H9 (cell line): ENCODE results near the gene DNAH12. TPM values are rescaled to one million over a fixed set of nuclear protein-coding genes. Genes with fewer than 3 reads are reported as not detected.

Experiments
- DNase-seq: peaks from one replicate; pipeline ENCODE4 v3.0.0-alpha.2; 2017
- H2AFZ ChIP-seq: one replicate; pipeline ENCODE4 v1.6.1; 2013; ENCODE audit warnings: mild to moderate bottlenecking, low read length, control low read depth, moderate library complexity
- H2AK5ac ChIP-seq: 2 replicates; pipeline ENCODE4 v1.6.1; 2013; ENCODE audit warnings: low read length, control low read depth, mixed read lengths; ENCODE audit not compliant: insufficient read length
- H2BK120ac ChIP-seq: one replicate; pipeline ENCODE4 v1.6.1; 2013; ENCODE audit warnings: low read depth, mild to moderate bottlenecking, low read length, control low read depth, inconsistent platforms; ENCODE audit not compliant: poor library complexity, severe bottlenecking
- H2BK12ac ChIP-seq: 2 replicates; pipeline ENCODE4 v1.6.1; 2013; ENCODE audit warnings: low read length, control low read depth, mixed read lengths, low read depth; ENCODE audit not compliant: insufficient read length
- H2BK15ac ChIP-seq: 2 replicates; pipeline ENCODE4 v1.6.1; 2013; ENCODE audit warnings: low read depth, low read length, control low read depth
- H2BK20ac ChIP-seq: one replicate; pipeline ENCODE4 v1.6.1; 2013; ENCODE audit warnings: low read depth, mild to moderate bottlenecking, low read length, control low read depth, inconsistent platforms; ENCODE audit not compliant: poor library complexity, severe bottlenecking
- H2BK5ac ChIP-seq: 2 replicates; pipeline ENCODE4 v1.6.1; 2013; ENCODE audit warnings: low read length, control low read depth, mixed read lengths; ENCODE audit not compliant: insufficient read length
- H3K14ac ChIP-seq: 2 replicates; pipeline ENCODE4 v1.6.1; 2013; ENCODE audit warnings: low read length, control low read depth; ENCODE audit not compliant: insufficient read depth
- H3K18ac ChIP-seq: 2 replicates; pipeline ENCODE4 v1.6.1; 2013; ENCODE audit warnings: low read depth, mild to moderate bottlenecking, mixed read lengths, low read length, control low read depth; ENCODE audit not compliant: insufficient read length
- H3K23ac ChIP-seq: 2 replicates; pipeline ENCODE4 v1.6.1; 2013; ENCODE audit warnings: low read length, control low read depth, mixed read lengths, low read depth; ENCODE audit not compliant: insufficient read length
- H3K23me2 ChIP-seq: 2 replicates; pipeline ENCODE4 v1.6.1; 2013; ENCODE audit warnings: low read depth, mild to moderate bottlenecking, mixed read lengths, low read length, control low read depth; ENCODE audit not compliant: insufficient read length, poor library complexity, severe bottlenecking
- H3K27ac ChIP-seq: 2 replicates; pipeline ENCODE4 v1.5.1; 2013; ENCODE audit warnings: low read length, control low read depth, mixed read lengths, low read depth; ENCODE audit not compliant: insufficient read length
- H3K27me3 ChIP-seq: 2 replicates; pipeline ENCODE4 v1.6.1; 2013; ENCODE audit warnings: low read length, control low read depth, inconsistent platforms; ENCODE audit not compliant: insufficient read depth
- H3K4ac ChIP-seq: 2 replicates; pipeline ENCODE4 v1.6.1; 2013; ENCODE audit warnings: low read depth, mild to moderate bottlenecking, control low read depth, inconsistent platforms, low read length, moderate library complexity
- H3K4me1 ChIP-seq: 2 replicates; pipeline ENCODE4 v1.6.1; 2013; ENCODE audit warnings: low read length, control low read depth, inconsistent platforms; ENCODE audit not compliant: insufficient read depth
- H3K4me2 ChIP-seq: 2 replicates; pipeline ENCODE4 v1.6.1; 2013; ENCODE audit warnings: low read length, control low read depth, mixed read lengths; ENCODE audit not compliant: insufficient read length, insufficient read depth
- H3K56ac ChIP-seq: 2 replicates; pipeline ENCODE4 v1.6.1; 2013; ENCODE audit warnings: low read depth, mild to moderate bottlenecking, mixed read lengths, low read length, control low read depth; ENCODE audit not compliant: insufficient read length
- H3K79me1 ChIP-seq: 2 replicates; pipeline ENCODE4 v1.6.1; 2013; ENCODE audit warnings: low read depth, mild to moderate bottlenecking, moderate library complexity, low read length, control low read depth, inconsistent platforms; ENCODE audit not compliant: insufficient read depth, poor library complexity, severe bottlenecking
- H3K79me2 ChIP-seq: 2 replicates; pipeline ENCODE4 v1.6.1; 2013; ENCODE audit warnings: low read length, control low read depth, inconsistent platforms; ENCODE audit not compliant: insufficient read depth
- H3K9ac ChIP-seq: 2 replicates; pipeline ENCODE4 v1.6.1; 2013; ENCODE audit warnings: low read length, control low read depth, mixed read lengths; ENCODE audit not compliant: insufficient read length; ENCODE audit errors: extremely low read depth
- H3K9me3 ChIP-seq: one replicate; pipeline ENCODE4 v1.6.1; 2013; ENCODE audit warnings: low read depth, low read length, inconsistent platforms; ENCODE audit not compliant: control insufficient read depth
- H3T11ph ChIP-seq: one replicate; pipeline ENCODE4 v1.6.1; 2013; ENCODE audit warnings: mild to moderate bottlenecking, low read length, control low read depth, inconsistent platforms
- H4K20me1 ChIP-seq: one replicate; pipeline ENCODE4 v1.6.1; 2013; ENCODE audit not compliant: control insufficient read depth, insufficient read length, insufficient read depth
- H4K5ac ChIP-seq: 2 replicates; pipeline ENCODE4 v1.6.1; 2013; ENCODE audit warnings: low read depth, mild to moderate bottlenecking, mixed read lengths, low read length, control low read depth; ENCODE audit not compliant: insufficient read length
- H4K8ac ChIP-seq: replicated peaks from 2 replicates; pipeline ENCODE4 v1.6.1; 2013; ENCODE audit warnings: low read length, control low read depth, mixed read lengths, low read depth; ENCODE audit not compliant: insufficient read length
- H4K91ac ChIP-seq: 2 replicates; pipeline ENCODE4 v1.6.1; 2013; ENCODE audit warnings: low read depth, mild to moderate bottlenecking, moderate library complexity, mixed read lengths, low read length, control low read depth; ENCODE audit not compliant: insufficient read length
- H3K27ac Mint-ChIP-seq, 3 experiments: 2 replicates in 2 of 3; 3 replicates in 1 of 3; pipeline ENCODE4 v1.8.0; 2020 to 2021; ENCODE audit warnings: mixed read lengths in 3 of 3, mild to moderate bottlenecking in 1 of 3, moderate library complexity in 1 of 3
- H3K27me3 Mint-ChIP-seq: 2 replicates; pipeline ENCODE4 v1.8.0; 2021; ENCODE audit warnings: low read depth, mild to moderate bottlenecking, moderate library complexity, mixed read lengths
- H3K36me3 Mint-ChIP-seq, 3 experiments: 2 replicates in 2 of 3; 3 replicates in 1 of 3; pipeline ENCODE4 v1.8.0; 2020 to 2021; ENCODE audit warnings: low read depth in 3 of 3, mixed read lengths in 3 of 3; ENCODE audit not compliant: insufficient read depth in 1 of 3
- H3K4me1 Mint-ChIP-seq, 2 experiments: 2 replicates each; pipeline ENCODE4 v1.8.0; 2020; ENCODE audit warnings: mixed read lengths in 2 of 2
- H3K4me3 Mint-ChIP-seq, 2 experiments: 2 replicates in 1 of 2; 3 replicates in 1 of 2; pipeline ENCODE4 v1.8.0; 2020 to 2021; ENCODE audit warnings: mild to moderate bottlenecking in 2 of 2, mixed read lengths in 2 of 2, moderate library complexity in 1 of 2
- H3K9me3 Mint-ChIP-seq, 2 experiments: 2 replicates in 1 of 2; 3 replicates in 1 of 2; pipeline ENCODE4 v1.8.0; 2020; ENCODE audit warnings: mild to moderate bottlenecking in 2 of 2, mixed read lengths in 2 of 2, moderate library complexity in 1 of 2
- WGBS: extraction: QIAGEN DNeasy Blood & Tissue Kit; methylation state at CpG from one replicate; pipeline ENCODE4 v1.1.7; 2013; ENCODE audit warnings: missing lambda C conversion rate, low lambda C conversion rate, mixed read lengths; ENCODE audit not compliant: insufficient read length; ENCODE audit errors: extremely low coverage; 5-methylcytosine and 5-hydroxymethylcytosine counted together
- total RNA-seq: library from RNA; stranded (reverse); gene quantifications from 2 replicates; pipeline ENCODE4 v1.2.1, GENCODE V29; 2021
- TF ChIP-seq, protein P1 (sequence below): fragments of 200-600 bp; sonication (generic); conservative IDR thresholded peaks from 3 replicates; pipeline ENCODE4 v1.8.0; 2021; ENCODE audit warnings: antibody characterized with exemption, mild to moderate bottlenecking

Gene DNAH12
- total RNA-seq, 1 experiment from 2014 or later = not detected

- Histone ChIP-seq H3K9ac (no peak overlapping the region), H2AK5ac (no peak overlapping the region), H3K79me1 (no peaks in the 10 kb centered on the region), H2BK120ac (no peak overlapping the region), H3K4me2 (no peak overlapping the region), H4K5ac (no peak overlapping the region), H3K9me3 (no peaks in the 10 kb centered on the region), H3K56ac (no peak overlapping the region), H4K91ac (no peak overlapping the region), H2BK5ac (no peak overlapping the region), H2BK12ac (no peak overlapping the region), H2BK20ac (no peak overlapping the region), H2AFZ (no peak overlapping the region), H4K8ac (no peak overlapping the region), H4K20me1 (no peaks in the 10 kb centered on the region), H3K23ac (no peak overlapping the region), H3K23me2 (no peaks in the 10 kb centered on the region), H3K79me2 (no peaks in the 10 kb centered on the region), H2BK15ac (no peak overlapping the region), H3K4ac (no peak overlapping the region), H3K18ac (no peak overlapping the region), H3K4me1 (no peaks in the 10 kb centered on the region), H3K27me3 (no peaks in the 10 kb centered on the region), H3T11ph (no peak overlapping the region), H3K27ac (no peak overlapping the region), H3K14ac (no peak overlapping the region)
- Mint-ChIP-seq H3K27me3 (no peaks in the 10 kb centered on the region), H3K4me3 (no peak overlapping the region), H3K4me1 (no peaks in the 10 kb centered on the region), H3K9me3 (no peaks in the 10 kb centered on the region), H3K27ac (no peak overlapping the region), H3K36me3 (peaks cover 35 to 81% (median 62%) of the 10 kb centered on the region in 3 experiments; a peak in 6 of 7 replicates)
- TF ChIP-seq, protein P1, sequence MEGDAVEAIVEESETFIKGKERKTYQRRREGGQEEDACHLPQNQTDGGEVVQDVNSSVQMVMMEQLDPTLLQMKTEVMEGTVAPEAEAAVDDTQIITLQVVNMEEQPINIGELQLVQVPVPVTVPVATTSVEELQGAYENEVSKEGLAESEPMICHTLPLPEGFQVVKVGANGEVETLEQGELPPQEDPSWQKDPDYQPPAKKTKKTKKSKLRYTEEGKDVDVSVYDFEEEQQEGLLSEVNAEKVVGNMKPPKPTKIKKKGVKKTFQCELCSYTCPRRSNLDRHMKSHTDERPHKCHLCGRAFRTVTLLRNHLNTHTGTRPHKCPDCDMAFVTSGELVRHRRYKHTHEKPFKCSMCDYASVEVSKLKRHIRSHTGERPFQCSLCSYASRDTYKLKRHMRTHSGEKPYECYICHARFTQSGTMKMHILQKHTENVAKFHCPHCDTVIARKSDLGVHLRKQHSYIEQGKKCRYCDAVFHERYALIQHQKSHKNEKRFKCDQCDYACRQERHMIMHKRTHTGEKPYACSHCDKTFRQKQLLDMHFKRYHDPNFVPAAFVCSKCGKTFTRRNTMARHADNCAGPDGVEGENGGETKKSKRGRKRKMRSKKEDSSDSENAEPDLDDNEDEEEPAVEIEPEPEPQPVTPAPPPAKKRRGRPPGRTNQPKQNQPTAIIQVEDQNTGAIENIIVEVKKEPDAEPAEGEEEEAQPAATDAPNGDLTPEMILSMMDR = no peak
- no peak for DNase-seq
- no CpG with 5 or more reads among the region's 3 CpGs for WGBS
Observed at GRCh38 chr3:57572096-57572495, 28.0 kb upstream of the DNAH12 start.
